ENCODE data around the gene DLL1. TPM values are rescaled to one million over a fixed set of nuclear protein-coding genes. Genes with fewer than 3 reads are reported as not detected.

The DLL1 gene
- total RNA-seq, 4 donors from 2014 or later = 7.3 to 16.6 (median 12.4) TPM

DNA sequence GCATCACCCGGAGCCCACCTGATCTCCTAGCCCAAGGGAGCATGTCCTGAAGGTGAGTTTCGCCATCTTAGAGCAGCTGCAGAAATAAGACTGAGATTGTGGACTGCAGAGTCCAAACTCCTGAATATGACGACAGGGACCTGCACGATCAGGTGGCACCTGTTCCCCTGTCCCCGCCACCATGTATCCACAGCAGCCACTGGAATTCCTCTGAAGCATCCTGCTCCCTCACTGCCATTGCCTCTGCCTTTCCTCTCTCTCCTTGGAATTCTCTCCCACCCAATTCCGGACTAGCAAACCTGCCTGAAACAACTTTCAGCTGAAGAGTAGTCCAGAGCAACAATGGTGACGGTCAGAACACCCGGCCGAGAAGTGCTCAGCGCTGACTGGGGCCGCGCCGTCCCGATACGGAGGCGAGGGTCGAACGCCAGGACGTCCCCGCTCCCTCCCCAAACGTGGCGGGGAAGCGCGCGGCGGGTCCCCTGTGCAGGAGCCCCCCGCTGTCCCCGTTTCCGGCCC is 15.0 kb upstream of the DLL1 start:
- peak; percentile 17 for ATAC-seq (ENCODE audit: low FRiP score)
- TF ChIP-seq, protein P1, sequence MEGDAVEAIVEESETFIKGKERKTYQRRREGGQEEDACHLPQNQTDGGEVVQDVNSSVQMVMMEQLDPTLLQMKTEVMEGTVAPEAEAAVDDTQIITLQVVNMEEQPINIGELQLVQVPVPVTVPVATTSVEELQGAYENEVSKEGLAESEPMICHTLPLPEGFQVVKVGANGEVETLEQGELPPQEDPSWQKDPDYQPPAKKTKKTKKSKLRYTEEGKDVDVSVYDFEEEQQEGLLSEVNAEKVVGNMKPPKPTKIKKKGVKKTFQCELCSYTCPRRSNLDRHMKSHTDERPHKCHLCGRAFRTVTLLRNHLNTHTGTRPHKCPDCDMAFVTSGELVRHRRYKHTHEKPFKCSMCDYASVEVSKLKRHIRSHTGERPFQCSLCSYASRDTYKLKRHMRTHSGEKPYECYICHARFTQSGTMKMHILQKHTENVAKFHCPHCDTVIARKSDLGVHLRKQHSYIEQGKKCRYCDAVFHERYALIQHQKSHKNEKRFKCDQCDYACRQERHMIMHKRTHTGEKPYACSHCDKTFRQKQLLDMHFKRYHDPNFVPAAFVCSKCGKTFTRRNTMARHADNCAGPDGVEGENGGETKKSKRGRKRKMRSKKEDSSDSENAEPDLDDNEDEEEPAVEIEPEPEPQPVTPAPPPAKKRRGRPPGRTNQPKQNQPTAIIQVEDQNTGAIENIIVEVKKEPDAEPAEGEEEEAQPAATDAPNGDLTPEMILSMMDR (IDR thresholded peaks at IDR 0.05) = no peak
- DNase-seq (ENCODE audit: low spot score) = no peak

DNA sequence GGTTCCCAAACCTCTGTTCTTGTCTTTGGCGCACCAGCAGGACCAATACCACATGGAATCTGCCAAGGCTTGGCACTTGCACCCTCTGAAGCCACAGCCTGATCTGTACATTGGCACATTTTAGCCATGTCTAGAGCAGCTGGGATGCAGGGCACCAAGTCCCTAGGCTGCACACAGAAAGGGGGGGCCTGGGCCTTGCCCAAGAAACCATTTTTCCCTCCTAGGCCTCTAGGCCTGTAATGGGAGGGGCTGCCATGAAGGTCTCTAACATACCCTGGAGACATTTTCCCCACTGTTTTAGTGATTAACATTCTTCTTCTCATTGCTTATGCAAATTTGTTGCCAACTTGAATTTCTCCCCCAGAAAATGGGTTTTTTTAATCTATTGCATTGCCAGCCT is 10.3 kb upstream of the DLL1 start:
- DNase-seq (ENCODE audit: low spot score) (no peak), ATAC-seq (ENCODE audit: low FRiP score) (no peak)
- TF ChIP-seq, protein P1 (IDR thresholded peaks at IDR 0.05) = no peak

DNA sequence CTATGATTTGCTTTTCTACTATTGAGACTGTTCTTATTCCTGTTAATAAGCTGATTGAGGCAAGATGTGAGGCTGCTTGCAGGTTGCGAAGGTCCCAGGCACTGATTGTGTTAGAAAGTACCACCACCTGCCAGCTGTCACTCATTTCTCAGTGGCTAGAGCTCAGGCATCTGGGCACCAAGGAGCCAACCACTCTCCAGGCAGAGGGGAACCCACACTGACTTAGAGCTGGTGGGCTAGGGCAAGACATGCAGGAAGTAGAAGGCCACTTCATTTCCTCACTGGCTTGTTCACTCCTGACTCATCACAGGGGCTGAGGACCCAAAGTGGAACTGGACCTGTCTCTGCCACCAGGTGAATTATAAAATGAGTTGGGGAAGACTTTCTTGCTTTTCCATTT is 7.8 kb upstream of the DLL1 start:
- ATAC-seq (ENCODE audit: low FRiP score) (no peak), DNase-seq (ENCODE audit: low spot score) (no peak)
- TF ChIP-seq, protein P1 (IDR thresholded peaks at IDR 0.05) = no peak

DNA sequence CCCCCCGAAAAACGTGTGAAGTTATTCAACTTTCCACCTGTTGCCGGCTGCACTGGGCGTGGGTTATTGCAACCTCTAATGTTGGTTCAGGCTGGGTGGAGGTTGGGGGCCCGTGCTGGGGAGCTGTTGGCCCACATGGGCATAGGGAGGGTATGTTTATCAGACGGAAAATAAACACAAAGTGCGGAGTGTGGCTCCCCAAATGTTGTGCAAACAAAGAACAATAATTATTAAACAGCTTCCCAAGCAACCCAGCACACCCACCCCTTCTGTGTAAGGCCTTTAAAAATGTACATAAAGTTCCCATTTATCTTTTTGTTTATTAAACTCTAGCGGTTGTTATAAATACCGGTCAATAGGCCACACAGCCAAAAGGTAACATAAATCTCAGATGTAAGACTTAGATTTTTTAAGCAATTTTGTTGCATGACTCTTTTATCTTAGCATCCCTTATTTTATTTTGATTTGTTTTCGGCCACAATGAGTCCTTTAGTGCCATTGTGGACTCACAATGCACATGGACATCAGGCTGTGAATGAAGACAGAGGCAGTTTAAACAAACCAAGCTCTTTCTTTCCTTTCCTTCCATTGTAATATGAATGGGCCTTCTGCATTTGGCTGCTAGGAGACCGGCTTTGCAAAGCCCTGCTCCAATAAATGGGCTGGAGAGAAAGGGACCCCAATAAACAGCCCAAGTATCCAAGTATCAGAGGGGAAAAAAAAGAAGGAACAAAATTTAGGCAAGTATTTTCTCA is 6.9 kb upstream of the DLL1 start:
- DNase-seq (ENCODE audit: low spot score) = no peak
- TF ChIP-seq, protein P1 (IDR thresholded peaks at IDR 0.05) = no peak
- ATAC-seq (ENCODE audit: low FRiP score) = no peak

DNA sequence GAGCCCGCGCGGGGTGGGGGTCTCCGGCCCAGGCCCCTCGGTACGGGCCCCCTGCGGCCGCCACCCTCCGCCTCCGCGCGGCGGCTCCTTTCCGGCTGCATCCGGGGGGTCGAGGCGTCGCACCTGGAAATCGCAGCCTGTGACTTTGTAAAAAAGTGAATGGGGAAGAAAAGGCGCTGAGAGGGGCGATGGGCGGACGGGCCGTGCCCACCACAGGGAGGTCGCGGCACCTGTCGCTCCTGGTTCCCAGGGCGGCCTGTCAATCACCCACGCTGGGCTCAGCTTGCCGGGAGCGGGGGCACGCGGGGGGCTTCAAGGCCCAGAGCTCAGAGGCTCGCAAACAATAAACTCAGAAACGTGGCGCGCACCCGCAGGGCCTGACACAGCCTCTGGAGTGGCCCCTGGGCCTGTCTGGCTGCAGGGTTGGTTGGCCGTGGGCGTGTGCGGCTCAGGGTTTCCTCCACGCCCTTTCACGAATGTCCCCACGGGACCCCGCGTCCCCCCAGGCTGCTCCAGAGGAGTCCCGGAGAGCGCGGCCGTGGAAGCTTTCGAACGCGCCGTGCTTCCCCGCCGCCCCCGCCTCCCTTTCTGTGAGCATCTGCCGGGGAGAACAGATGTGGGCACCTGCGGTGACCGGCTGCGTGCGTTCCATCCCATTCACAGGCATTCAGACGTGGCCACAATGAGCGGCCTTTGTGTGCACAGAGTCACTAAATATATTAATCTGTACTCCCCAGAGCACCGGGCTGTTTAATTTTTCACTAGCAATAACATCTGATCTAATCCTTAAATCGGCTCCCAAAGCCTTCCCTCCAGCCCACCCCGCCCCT is 6.1 kb upstream of the DLL1 start:
- no peak for DNase-seq (ENCODE audit: low spot score)
- ATAC-seq (ENCODE audit: low FRiP score) = no peak
- TF ChIP-seq, protein P1 (IDR thresholded peaks at IDR 0.05) = no peak

DNA sequence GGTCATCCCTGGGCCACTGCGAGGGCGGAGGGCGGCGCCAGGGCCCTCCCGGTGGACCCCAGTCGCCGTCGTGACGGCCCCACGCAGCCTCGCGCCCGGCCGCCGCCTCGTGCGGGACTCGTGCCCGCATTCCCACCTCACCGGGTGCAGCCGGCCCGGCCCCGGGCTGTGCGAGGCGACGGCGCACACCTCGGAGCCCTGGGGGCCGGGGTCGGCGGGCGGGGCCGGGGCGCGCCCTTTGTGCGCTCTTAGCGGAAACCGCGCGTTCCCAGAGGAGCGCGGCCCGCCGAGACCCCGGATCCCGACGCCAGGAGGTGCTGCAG is 5.5 kb upstream of the DLL1 start:
- DNase-seq (ENCODE audit: low spot score) (no peak), ATAC-seq (ENCODE audit: low FRiP score) (no peak)
- TF ChIP-seq, protein P1 (IDR thresholded peaks at IDR 0.05) = no peak
